Mucosa of stomach (tissue), 1 donor: ENCODE results near the gene PIK3R5.
"Not testable (repeated sequence)": the region's sequence is repeated elsewhere in the genome, so short reads cannot be mapped to it uniquely, and the experiment has no call there.

Source experiments
- H3K27me3 ChIP-seq: one replicate; pipeline ENCODE4 v1.7.0; 2013; ENCODE audit warnings: mild to moderate bottlenecking, low read length; ENCODE audit not compliant: control insufficient read depth, insufficient read depth
- H3K36me3 ChIP-seq: one replicate; pipeline ENCODE4 v1.7.0; 2013; ENCODE audit warnings: low read length; ENCODE audit not compliant: control insufficient read depth, insufficient read depth
- H3K4me1 ChIP-seq: one replicate; pipeline ENCODE4 v1.7.0; 2013; ENCODE audit warnings: mild to moderate bottlenecking, low read length; ENCODE audit not compliant: control insufficient read depth, insufficient read depth
- H3K4me3 ChIP-seq: one replicate; pipeline ENCODE4 v1.7.0; 2013; ENCODE audit warnings: low read length
- H3K9ac ChIP-seq: one replicate; pipeline ENCODE4 v1.7.0; 2013; ENCODE audit warnings: mild to moderate bottlenecking, low read length, moderate library complexity
- H3K9me3 ChIP-seq: one replicate; pipeline ENCODE4 v1.7.0; 2013; ENCODE audit warnings: mild to moderate bottlenecking, low read length, moderate library complexity; ENCODE audit not compliant: control insufficient read depth
- donor health status: Pancreatic carcinoma.

The PIK3R5 gene

GRCh38 chr17:8887834-8888703 lies 77.4 kb downstream of the PIK3R5 start:
- Histone ChIP-seq H3K4me3 (no peak overlapping the region), H3K36me3 (no peaks in the 10 kb centered on the region)

GRCh38 chr17:8887301-8887700 lies 78.2 kb downstream of the PIK3R5 start:
- Histone ChIP-seq H3K4me1 (no peaks in the 10 kb centered on the region), H3K9ac (no peak overlapping the region), H3K9me3 (no peaks in the 10 kb centered on the region), H3K36me3 (no peaks in the 10 kb centered on the region), H3K4me3 (no peak overlapping the region), H3K27me3 (no peaks in the 10 kb centered on the region)

More at GRCh38 chr17:8887834-8888703, 77.4 kb downstream of the PIK3R5 start:
- Histone ChIP-seq H3K9ac (no peak overlapping the region), H3K9me3 (no peaks in the 10 kb centered on the region), H3K27me3 (no peaks in the 10 kb centered on the region), H3K4me1 (no peaks in the 10 kb centered on the region)

- Histone ChIP-seq H3K4me3 (no peak overlapping the region), H3K4me1 (no peaks in the 10 kb centered on the region), H3K36me3 (no peaks in the 10 kb centered on the region)
Measured at GRCh38 chr17:8885967-8886684, 79.4 kb downstream of the PIK3R5 start.

DNA sequence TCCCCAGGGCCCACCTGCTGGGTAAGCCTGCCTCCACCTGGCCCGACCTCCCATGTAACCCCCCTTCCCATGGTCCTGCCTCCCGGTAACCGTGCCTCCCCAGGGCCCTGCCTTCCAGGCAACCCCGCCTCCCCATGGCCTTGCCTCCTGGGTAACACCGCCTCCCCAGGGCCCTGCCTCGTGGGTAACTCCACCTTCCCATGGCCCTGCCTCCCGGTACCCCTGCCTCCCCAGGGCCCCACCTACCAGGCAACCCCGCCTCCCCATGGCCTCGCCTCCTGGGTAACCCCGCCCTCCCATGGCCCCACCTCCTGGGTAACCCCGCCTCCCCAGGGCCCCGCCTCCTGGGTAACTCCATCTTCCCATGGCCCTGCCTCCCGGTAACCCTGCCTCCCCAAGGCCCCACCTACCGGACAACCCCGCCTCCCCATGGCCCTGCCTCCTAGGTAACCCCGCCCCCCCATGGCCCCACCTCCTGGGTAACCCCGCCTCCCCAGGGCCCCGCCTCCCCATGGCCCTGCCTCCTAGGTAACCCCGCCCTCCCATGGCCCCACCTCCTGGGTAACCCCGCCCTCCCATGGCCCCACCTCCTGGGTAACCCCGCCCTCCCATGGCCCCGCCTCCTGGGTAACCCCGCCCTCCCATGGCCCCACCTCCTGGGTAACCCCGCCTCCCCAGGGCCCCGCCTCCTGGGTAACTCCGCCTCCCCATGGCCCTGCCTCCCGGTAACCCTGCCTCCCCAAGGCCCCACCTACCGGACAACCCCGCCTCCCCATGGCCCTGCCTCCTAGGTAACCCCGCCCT lies 80.1 kb downstream of the PIK3R5 start:
- not testable (repeated sequence) for H3K4me1 ChIP-seq, H3K27me3 ChIP-seq, H3K4me3 ChIP-seq, H3K36me3 ChIP-seq, H3K9me3 ChIP-seq, H3K9ac ChIP-seq

More at GRCh38 chr17:8885967-8886684, 79.4 kb downstream of the PIK3R5 start:
- Histone ChIP-seq H3K27me3 (no peaks in the 10 kb centered on the region), H3K9ac (no peak overlapping the region), H3K9me3 (no peaks in the 10 kb centered on the region)

GRCh38 chr17:8884336-8884990 lies 81.0 kb downstream of the PIK3R5 start:
- H3K9ac ChIP-seq = no peak overlapping the region
- no peaks in the 10 kb centered on the region for H3K9me3 ChIP-seq
- H3K36me3 ChIP-seq = no peaks in the 10 kb centered on the region
- H3K27me3 ChIP-seq = no peaks in the 10 kb centered on the region
- no peak overlapping the region for H3K4me3 ChIP-seq
- no peaks in the 10 kb centered on the region for H3K4me1 ChIP-seq

DNA sequence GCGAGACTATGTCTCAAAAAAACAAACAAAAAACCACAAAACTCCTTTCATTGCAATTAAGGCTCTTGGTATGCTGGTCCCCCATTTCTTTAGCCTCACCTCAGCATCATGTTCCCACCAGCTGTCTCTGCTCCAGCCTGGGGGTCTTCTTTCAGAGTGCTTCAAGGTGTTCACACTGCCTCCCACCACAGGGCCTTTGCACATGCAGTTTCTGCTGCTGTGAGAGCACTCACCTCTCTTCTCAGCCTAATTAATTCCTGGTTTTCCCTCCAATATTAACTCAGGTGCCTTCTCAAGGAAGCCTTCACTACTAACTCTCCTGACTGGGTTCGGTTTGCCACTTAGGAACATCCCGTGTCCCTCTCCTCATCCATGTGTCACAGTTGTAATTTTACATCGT lies 82.2 kb downstream of the PIK3R5 start:
- Histone ChIP-seq H3K27me3 (no peaks in the 10 kb centered on the region), H3K4me3 (no peak overlapping the region), H3K9ac (no peak overlapping the region), H3K4me1 (no peaks in the 10 kb centered on the region), H3K36me3 (no peaks in the 10 kb centered on the region), H3K9me3 (no peaks in the 10 kb centered on the region)

DNA sequence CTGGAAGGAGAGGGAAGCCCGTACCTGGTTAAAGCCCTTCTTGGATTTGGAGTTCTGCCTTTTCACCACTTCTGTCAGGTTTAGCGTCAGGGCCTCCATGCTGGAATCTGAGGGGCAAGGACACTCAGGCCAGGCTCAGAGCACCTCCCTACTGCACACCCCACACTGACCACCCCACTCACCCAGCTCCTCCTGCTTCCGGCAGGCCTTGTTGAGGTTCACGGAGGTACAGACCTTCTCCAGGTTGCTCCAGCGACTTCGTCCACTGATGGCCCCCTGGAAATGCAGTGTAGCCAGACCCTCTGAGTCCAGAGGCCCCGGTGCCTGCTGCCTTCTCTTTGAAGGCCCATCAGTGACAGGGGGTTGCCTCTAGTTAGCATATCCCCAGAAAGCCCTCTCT lies 83.9 kb downstream of the PIK3R5 start:
- no peaks in the 10 kb centered on the region for H3K9me3 ChIP-seq
- H3K4me1 ChIP-seq = no peaks in the 10 kb centered on the region
- H3K4me3 ChIP-seq = no peak overlapping the region
- H3K27me3 ChIP-seq = no peaks in the 10 kb centered on the region
- H3K9ac ChIP-seq = no peak overlapping the region
- H3K36me3 ChIP-seq = no peaks in the 10 kb centered on the region

GRCh38 chr17:8880466-8880865 lies 85.0 kb downstream of the PIK3R5 start:
- H3K4me1 ChIP-seq = no peaks in the 10 kb centered on the region
- no peak overlapping the region for H3K9ac ChIP-seq
- H3K36me3 ChIP-seq = no peaks in the 10 kb centered on the region
- no peaks in the 10 kb centered on the region for H3K9me3 ChIP-seq
- no peak overlapping the region for H3K4me3 ChIP-seq
- peaks cover 6% of the 10 kb centered on the region for H3K27me3 ChIP-seq

DNA sequence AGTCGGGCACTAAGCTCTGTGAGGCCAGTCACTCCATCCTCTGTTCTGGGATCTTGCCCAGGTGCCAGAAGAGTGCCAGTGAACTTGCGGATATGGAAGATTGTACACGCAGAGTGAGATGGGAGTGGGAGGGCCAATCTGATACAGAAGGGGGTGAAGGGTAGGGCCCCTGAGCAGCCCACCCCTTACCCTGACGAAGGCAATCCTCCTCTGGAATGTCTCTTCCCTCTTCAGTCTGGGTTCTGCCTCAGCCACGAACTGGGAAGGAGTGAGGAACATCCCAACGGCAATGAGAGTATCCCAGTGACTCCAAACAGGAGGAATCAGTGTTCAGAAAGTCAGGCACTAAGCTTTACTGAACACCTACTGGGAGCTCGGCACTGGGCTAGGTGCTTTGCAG lies 86.1 kb downstream of the PIK3R5 start:
- no peaks in the 10 kb centered on the region for H3K36me3 ChIP-seq
- H3K27me3 ChIP-seq = peaks cover 8% of the 10 kb centered on the region
- H3K4me1 ChIP-seq = no peaks in the 10 kb centered on the region
- H3K9me3 ChIP-seq = no peaks in the 10 kb centered on the region
- no peak overlapping the region for H3K9ac ChIP-seq
- H3K4me3 ChIP-seq = no peak overlapping the region

- H3K9ac ChIP-seq = no peak overlapping the region
- no peaks in the 10 kb centered on the region for H3K4me1 ChIP-seq
- H3K9me3 ChIP-seq = no peaks in the 10 kb centered on the region
- peaks cover 16% of the 10 kb centered on the region for H3K27me3 ChIP-seq
- no peak overlapping the region for H3K4me3 ChIP-seq
- no peaks in the 10 kb centered on the region for H3K36me3 ChIP-seq
Measured at GRCh38 chr17:8877984-8878383, 87.5 kb downstream of the PIK3R5 start.

DNA sequence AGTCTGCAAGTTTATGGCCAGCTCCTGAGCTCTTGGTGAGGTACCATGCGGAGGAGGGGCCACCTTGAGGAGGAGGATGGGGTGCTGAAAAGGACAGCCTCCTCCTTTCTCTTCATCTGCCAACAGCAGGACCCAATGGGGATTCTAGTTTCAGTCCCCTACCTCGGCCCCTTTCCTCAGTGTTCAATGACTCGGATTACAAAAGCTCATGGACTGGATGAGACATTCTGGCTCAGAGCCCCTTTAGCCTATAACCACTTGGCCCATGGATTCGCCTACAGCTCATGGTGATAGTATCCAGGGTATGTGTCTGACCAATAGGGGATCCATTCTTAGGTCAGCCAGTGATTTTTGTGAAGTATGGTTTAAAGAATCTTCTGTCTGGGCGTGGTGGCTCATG lies 89.5 kb downstream of the PIK3R5 start:
- no peaks in the 10 kb centered on the region for H3K9me3 ChIP-seq
- H3K36me3 ChIP-seq = no peaks in the 10 kb centered on the region
- H3K27me3 ChIP-seq = peaks cover 16% of the 10 kb centered on the region
- peaks cover 4% of the 10 kb centered on the region for H3K4me1 ChIP-seq
- H3K4me3 ChIP-seq = no peak overlapping the region
- no peak overlapping the region for H3K9ac ChIP-seq
